ENCODE measurements around the gene FIGNL2.

DNA sequence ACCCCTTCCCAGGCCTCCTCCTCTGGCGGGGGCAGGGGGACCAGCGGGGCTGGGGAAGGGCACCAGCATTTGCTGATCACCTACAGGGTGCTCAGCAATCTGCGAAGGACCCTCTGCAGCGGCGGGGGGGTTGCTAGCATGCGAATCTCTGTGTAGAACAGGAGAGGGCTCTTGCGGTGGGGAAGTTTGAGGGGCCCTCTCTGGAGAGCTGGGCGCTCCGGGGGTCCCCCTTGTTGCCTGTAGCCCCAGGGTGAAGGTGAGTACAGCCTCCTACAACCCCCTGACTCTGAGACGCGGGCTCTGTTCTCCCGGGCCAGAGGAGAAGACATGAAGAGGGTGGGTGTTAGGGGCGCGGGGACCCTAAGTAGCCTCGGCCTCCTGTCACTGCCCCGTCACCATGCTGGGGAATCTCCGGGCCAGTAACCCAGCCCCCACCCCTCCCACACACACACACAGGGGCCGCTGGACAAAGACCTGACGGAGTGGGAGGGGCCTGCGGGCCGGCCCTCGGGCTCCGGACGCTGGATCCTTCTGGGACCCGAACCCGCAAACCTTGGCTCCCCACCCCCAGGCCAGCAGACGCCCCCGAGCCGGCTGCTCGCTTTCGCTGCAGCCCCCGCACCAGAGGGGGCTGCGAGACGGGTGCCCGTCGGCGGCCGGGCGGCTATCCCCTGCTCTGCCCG, 734 bp downstream of the FIGNL2 start:
- TF ChIP-seq, protein P1, sequence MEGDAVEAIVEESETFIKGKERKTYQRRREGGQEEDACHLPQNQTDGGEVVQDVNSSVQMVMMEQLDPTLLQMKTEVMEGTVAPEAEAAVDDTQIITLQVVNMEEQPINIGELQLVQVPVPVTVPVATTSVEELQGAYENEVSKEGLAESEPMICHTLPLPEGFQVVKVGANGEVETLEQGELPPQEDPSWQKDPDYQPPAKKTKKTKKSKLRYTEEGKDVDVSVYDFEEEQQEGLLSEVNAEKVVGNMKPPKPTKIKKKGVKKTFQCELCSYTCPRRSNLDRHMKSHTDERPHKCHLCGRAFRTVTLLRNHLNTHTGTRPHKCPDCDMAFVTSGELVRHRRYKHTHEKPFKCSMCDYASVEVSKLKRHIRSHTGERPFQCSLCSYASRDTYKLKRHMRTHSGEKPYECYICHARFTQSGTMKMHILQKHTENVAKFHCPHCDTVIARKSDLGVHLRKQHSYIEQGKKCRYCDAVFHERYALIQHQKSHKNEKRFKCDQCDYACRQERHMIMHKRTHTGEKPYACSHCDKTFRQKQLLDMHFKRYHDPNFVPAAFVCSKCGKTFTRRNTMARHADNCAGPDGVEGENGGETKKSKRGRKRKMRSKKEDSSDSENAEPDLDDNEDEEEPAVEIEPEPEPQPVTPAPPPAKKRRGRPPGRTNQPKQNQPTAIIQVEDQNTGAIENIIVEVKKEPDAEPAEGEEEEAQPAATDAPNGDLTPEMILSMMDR (conservative IDR thresholded peaks at IDR 0.05; ENCODE audit: low read depth, low read length), result no peak
- TF ChIP-seq EZH2 (IDR thresholded peaks at IDR 0.05; ENCODE audit: borderline replicate concordance, low read depth, low read length, poor library complexity, severe bottlenecking), result peak; percentile 6

All from A673 (cell line).